GM12878 (cell line): Measurements from ENCODE around the gene PYGB. TPM values are rescaled to one million over a fixed set of nuclear protein-coding genes. Genes with fewer than 3 reads are reported as not detected.

ENCODE experiments used
- ATAC-seq: fragments of 200-7000 bp; cut with Tn5 transposase; 3 replicates; pipeline ENCODE4 v1.9.1; 2020; ENCODE audit warnings: mild to moderate bottlenecking, moderate library complexity
- BruUV-seq: library from RNA; stranded (reverse); fragments of 400-500 nt; replicated peaks from 2 replicates; lab custom pipeline; 2021; lab: Mats Ljungman, UMichigan
- CTCF ChIA-PET: fragments of 300-600 bp; sonication (Branson Sonifier 250); formaldehyde crosslinking; extraction: SDS; loops from one replicate; lab custom pipeline; 2021; ENCODE audit warnings: inconsistent platforms; lab: Yijun Ruan, JAX
- POLR2A ChIA-PET: fragments of 350-600 bp; formaldehyde crosslinking; extraction: SDS; loops from one replicate; lab custom pipeline; 2021; ENCODE audit warnings: inconsistent platforms; lab: Charles Lee
- RAD21 ChIA-PET: fragments of 300-600 bp; sonication (Branson Sonifier 250); formaldehyde crosslinking; loops from one replicate; lab custom pipeline; 2023; ENCODE audit warnings: antibody characterized with exemption; ENCODE audit not compliant: unreplicated experiment; lab: Charles Lee
- SMC1A ChIA-PET: fragments of 300-600 bp; sonication (Branson Sonifier 250); formaldehyde crosslinking; loops from one replicate; lab custom pipeline; 2023; ENCODE audit not compliant: unreplicated experiment, uncharacterized antibody; lab: Charles Lee
- DNase-seq: peaks from one replicate; pipeline ENCODE4 v3.0.0-alpha.2; 2011; ENCODE audit warnings: low read depth, low spot score
- FAIRE-seq: peaks from 3 replicates; lab custom pipeline; 2011; peaks lifted over from hg19 to GRCh38; lab: Jason Lieb, UNC
- H2AFZ ChIP-seq: 2 replicates; pipeline ENCODE4 v1.6.0; 2011; ENCODE audit warnings: low read depth, low read length, control low read depth; ENCODE audit not compliant: control insufficient read depth
- H3K27ac ChIP-seq: 2 replicates; pipeline ENCODE4 v1.5.1; 2011; ENCODE audit warnings: control low read depth; ENCODE audit not compliant: control insufficient read depth, insufficient read depth
- H3K27me3 ChIP-seq, 2 experiments: replicated peaks in 1 of 2; 2 replicates each; pipeline versions ENCODE4 v1.6.0 to v1.6.1; 2011; ENCODE audit warnings: low read length in 1 of 2; ENCODE audit not compliant: control insufficient read depth in 2 of 2, insufficient read depth in 2 of 2
- H3K36me3 ChIP-seq, 2 experiments: 2 replicates each; pipeline ENCODE4 v1.5.1; 2011; ENCODE audit warnings: low read length in 1 of 2; ENCODE audit not compliant: control insufficient read depth in 2 of 2, insufficient read depth in 2 of 2
- H3K4me1 ChIP-seq: 2 replicates; pipeline ENCODE4 v1.6.1; 2011; ENCODE audit warnings: mild to moderate bottlenecking, low read length, moderate library complexity, mixed read lengths; ENCODE audit not compliant: control insufficient read depth, insufficient read depth
- H3K4me2 ChIP-seq: 2 replicates; pipeline ENCODE4 v1.6.0; 2011; ENCODE audit warnings: control low read depth; ENCODE audit not compliant: control insufficient read depth, insufficient read depth
- H3K4me3 ChIP-seq: fragments of 200-600 bp; sonication (generic); 2 replicates; pipeline ENCODE4 v1.5.1; 2016
- H3K79me2 ChIP-seq: 2 replicates; pipeline ENCODE4 v1.6.0; 2011; ENCODE audit warnings: low read length; ENCODE audit not compliant: control insufficient read depth, insufficient read depth
- H3K9ac ChIP-seq: 2 replicates; pipeline ENCODE4 v1.8.0; 2011; ENCODE audit warnings: low read length, control low read depth, mixed read lengths; ENCODE audit not compliant: control insufficient read depth, insufficient read depth
- H3K9me3 ChIP-seq: replicated peaks from 3 replicates; pipeline ENCODE4 v1.5.1; 2011; ENCODE audit warnings: mild to moderate bottlenecking, low read length; ENCODE audit not compliant: control insufficient read depth, insufficient read depth
- H4K20me1 ChIP-seq: 2 replicates; pipeline ENCODE4 v1.6.0; 2011; ENCODE audit not compliant: control insufficient read depth, insufficient read depth
- ELK1 ChIP-seq: IDR thresholded peaks from 2 replicates; pipeline ENCODE4 v1.6.1; 2012; ENCODE audit warnings: low read depth, low read length, improper control_type of control experiment
- NR2C1 ChIP-seq: fragments of 450-650 bp; IDR thresholded peaks from 2 replicates; pipeline ENCODE4 v1.6.1; 2017; ENCODE audit warnings: antibody characterized with exemption, mild to moderate bottlenecking, moderate library complexity
- SRF ChIP-seq, 2 experiments: IDR thresholded peaks; 2 replicates each; pipeline ENCODE4 v1.6.1; 2011; ENCODE audit warnings: low read depth in 2 of 2, low read length in 2 of 2, mild to moderate bottlenecking in 1 of 2, moderate library complexity in 1 of 2
- WGBS: methylation state at CpG from one replicate; pipeline ENCODE4 v1.1.6; 2016; ENCODE audit warnings: low lambda C conversion rate; ENCODE audit not compliant: insufficient replicate concordance, insufficient coverage; ENCODE audit errors: missing lambda C conversion rate; 5-methylcytosine and 5-hydroxymethylcytosine counted together
- in situ Hi-C: fragments of 300-500 bp; cut with MboI; formaldehyde crosslinking; loops from 9 replicates; pipeline ENCODE4 v1.14.3; 2018; ENCODE audit warnings: mixed read lengths
- intact Hi-C: fragments of 100-400 bp; cut with micrococcal nuclease; formaldehyde crosslinking; loops from one replicate; pipeline ENCODE4 v1.14.2; 2022; ENCODE audit not compliant: unreplicated experiment
- polyA plus RNA-seq, 11 experiments: library from polyadenylated mRNA; depleted of rRNA in 4 of 11; unstranded in 6 of 11; stranded (reverse) in 5 of 11; fragments of >200 nt; fragmentation: Nextera tagmentation in 4 of 11; fragmentation: Illumina TruSeq in 1 of 11; extraction: Ambion mirVana in 4 of 11; extraction: Trizol in 1 of 11; gene quantifications; 1 replicate in 1 of 11; 2 replicates in 10 of 11; pipeline versions ENCODE4 v1.2.1 to v1.2.3, GENCODE V29; 2011 to 2016; ENCODE audit warnings: inconsistent platforms in 2 of 11, missing spikeins in 2 of 11, low read depth in 1 of 11
- total RNA-seq, 4 experiments: library from RNA; depleted of rRNA in 3 of 4; stranded (reverse); fragments of >200 nt in 3 of 4; fragmentation: Illumina TruSeq in 1 of 4; extraction: Trizol in 1 of 4; gene quantifications; 2 replicates each; pipeline versions ENCODE4 v1.2.1 to v1.2.3, GENCODE V29; 2013 to 2021

Gene PYGB
- total and polyA plus RNA-seq, 10 of the 15 experiments (the other 5 are each of a cell fraction or from before 2014, with no cell fraction given) = 0.34 to 33.5 (median 21.8) TPM

DNA sequence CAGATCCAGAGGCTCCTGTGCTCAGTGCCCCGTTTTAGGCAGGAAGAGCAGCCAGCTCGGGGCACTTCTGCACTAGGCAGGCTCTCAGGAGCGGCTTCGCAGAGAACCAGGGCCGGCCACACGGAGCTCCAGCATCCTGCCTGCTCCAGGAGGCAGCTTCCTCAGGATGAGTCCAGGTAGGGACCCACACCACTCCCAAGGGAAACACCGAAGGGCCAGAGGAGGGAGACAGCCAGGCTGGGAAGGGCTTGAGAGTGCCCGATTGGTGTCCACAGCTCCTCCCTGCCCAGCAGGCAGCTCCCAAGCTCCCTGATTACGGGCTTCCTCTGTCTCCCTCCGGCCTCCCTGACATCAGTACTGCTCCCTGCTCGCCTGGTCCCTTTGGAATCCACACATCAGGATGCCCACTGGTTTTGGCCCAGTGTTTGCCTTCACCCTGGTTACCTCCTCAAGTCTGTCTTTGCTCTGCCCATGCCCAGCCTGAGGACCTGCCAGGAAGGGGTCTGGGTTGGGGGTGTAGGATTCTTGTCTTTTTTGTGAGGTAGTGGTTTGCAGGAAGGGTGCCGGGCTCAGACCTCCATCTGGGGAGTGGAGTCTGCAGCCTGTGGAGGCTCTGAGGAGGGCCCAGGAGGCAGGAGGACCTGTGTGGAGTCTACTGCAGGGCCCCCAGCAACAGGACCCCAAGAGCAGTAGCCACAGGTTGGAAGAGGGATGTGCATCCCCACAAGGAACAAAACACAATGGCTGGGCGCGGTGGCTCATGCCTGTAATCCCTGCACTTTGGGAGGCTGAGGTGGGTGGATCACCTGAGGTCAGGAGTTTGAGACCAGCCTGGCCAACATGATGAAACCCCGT is 11.2 kb upstream of the PYGB start:
- Histone ChIP-seq H3K9ac (no peak overlapping the region), H3K4me3 (no peak overlapping the region), H3K27me3 (no peaks in the 10 kb centered on the region), H3K27ac (no peak overlapping the region), H3K4me2 (no peak overlapping the region), H3K9me3 (no peaks in the 10 kb centered on the region), H4K20me1 (0 out of 2 replicates have a peak, but pooled peaks cover 2% of the 10 kb centered on the region), H3K79me2 (no peaks in the 10 kb centered on the region), H3K4me1 (no peaks in the 10 kb centered on the region; the same call in 1 of the 2 replicates), H2AFZ (no peak overlapping the region), H3K36me3 (no peaks in the 10 kb centered on the region)
- no peak for ATAC-seq
- in situ Hi-C loops = no loop called here
- 43% methylated on average over 15 of the region's 15 CpGs for WGBS
- DNase-seq = no peak
- FAIRE-seq = no peak
- no TSS peak for BruUV-seq
- intact Hi-C loops = no loop called here
- TF ChIP-seq NR2C1 = no peak
- ChIA-PET RAD21 (no interaction called here), SMC1A (no interaction called here), POLR2A (no interaction called here), CTCF (no interaction called here)

DNA sequence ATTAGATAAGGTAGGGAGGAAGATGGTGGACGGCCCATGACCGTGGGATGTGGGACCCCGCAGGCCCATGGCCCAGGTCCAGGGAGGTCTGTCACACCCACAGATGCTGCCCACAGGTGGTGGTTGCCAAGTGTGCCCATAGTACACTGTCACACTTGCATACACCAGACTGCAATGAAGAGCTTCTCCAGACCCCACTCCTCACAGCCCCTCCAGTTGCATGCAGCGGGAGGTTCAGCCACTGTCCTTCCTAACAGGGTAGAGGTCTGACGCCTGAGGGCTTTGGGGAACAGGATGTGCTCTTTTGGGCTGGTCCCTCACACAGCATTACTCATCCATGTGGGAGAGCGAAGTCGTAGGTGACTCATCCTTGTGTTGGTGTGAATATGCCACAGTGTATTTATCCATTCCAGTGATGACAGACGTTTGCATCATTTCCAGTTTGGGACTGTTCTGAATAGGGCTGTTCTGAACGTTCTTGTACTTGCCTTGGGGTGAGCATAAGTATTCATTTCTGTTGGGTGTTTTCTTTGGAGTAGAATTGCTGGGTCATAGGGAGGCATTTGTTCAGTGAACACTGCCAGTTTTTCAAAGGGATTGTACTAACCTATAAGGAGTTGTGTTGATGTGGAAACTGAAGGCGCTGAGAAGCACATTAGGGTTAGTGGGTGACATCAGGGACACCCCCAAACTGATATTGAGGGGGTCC is 10.1 kb upstream of the PYGB start:
- Histone ChIP-seq H3K79me2 (no peaks in the 10 kb centered on the region), H3K9me3 (no peaks in the 10 kb centered on the region), H3K36me3 (no peaks in the 10 kb centered on the region), H3K4me3 (no peak overlapping the region), H3K27ac (no peak overlapping the region), H3K4me2 (no peak overlapping the region), H2AFZ (no peak overlapping the region), H3K9ac (no peak overlapping the region), H3K27me3 (no peaks in the 10 kb centered on the region), H4K20me1 (0 out of 2 replicates have a peak, but pooled peaks cover 2% of the 10 kb centered on the region), H3K4me1 (no peaks in the 10 kb centered on the region; the same call in 1 of the 2 replicates)
- ChIA-PET SMC1A (no interaction called here), POLR2A (no interaction called here), RAD21 (no interaction called here), CTCF (no interaction called here)
- DNase-seq (no peak), ATAC-seq (peak; percentile 71), FAIRE-seq (no peak)
- in situ Hi-C loops = no loop called here
- TF ChIP-seq ELK1 = no peak
- 0 out of 4 replicates have a peak, but pooled peaks have one; percentile 4 to 43 for TF ChIP-seq SRF (IDR thresholded peaks at IDR 0.05; ENCODE audit: low read depth in 2 of 2, low read length in 2 of 2)
- BruUV-seq = no TSS peak
- intact Hi-C loops = no loop called here
- WGBS = 22% methylated on average over 10 of the region's 10 CpGs
